ENCODE results near the gene CABLES2. TPM values are rescaled to one million over a fixed set of nuclear protein-coding genes. Genes with fewer than 3 reads are reported as not detected.

The CABLES2 gene
- total RNA-seq, 1 donor from 2014 or later, result 6.9 TPM

GRCh38 chr20:62439218-62439617 lies 32.1 kb upstream of the CABLES2 start:
- no peak for DNase-seq (ENCODE audit: low read depth)
- peaks cover 32% of the 10 kb centered on the region for H3K27me3 ChIP-seq (ENCODE audit: control insufficient read depth, insufficient read depth, low read length)
- H3K36me3 ChIP-seq (ENCODE audit: control insufficient read depth, insufficient read depth, low read length), result no peaks in the 10 kb centered on the region
- TF ChIP-seq, protein P1, sequence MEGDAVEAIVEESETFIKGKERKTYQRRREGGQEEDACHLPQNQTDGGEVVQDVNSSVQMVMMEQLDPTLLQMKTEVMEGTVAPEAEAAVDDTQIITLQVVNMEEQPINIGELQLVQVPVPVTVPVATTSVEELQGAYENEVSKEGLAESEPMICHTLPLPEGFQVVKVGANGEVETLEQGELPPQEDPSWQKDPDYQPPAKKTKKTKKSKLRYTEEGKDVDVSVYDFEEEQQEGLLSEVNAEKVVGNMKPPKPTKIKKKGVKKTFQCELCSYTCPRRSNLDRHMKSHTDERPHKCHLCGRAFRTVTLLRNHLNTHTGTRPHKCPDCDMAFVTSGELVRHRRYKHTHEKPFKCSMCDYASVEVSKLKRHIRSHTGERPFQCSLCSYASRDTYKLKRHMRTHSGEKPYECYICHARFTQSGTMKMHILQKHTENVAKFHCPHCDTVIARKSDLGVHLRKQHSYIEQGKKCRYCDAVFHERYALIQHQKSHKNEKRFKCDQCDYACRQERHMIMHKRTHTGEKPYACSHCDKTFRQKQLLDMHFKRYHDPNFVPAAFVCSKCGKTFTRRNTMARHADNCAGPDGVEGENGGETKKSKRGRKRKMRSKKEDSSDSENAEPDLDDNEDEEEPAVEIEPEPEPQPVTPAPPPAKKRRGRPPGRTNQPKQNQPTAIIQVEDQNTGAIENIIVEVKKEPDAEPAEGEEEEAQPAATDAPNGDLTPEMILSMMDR (IDR thresholded peaks at IDR 0.05; ENCODE audit: insufficient read depth, low read length, poor library complexity, severe bottlenecking), result no peak
- H3K4me3 ChIP-seq (ENCODE audit: low read depth, low read length), result no peak overlapping the region

DNA sequence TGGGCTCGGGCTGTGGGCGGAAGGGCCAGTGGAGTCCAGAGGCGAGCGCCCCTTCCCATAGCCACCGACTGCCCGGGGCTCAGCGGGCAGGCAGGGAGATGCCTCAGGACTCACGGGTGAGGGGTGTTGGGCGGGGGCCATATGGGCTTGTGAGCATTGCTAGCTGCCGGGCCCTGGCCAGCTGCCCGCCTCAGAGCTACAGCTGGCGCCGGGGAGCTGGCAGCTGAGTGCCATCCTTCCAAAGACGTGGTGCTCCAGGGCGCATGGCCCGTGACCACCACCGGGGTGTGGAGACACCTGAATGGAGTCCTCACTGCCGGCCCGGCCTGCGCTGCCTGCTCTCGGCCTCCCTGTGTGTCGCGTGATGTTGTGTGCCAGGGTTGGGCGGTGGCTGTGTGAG lies 30.8 kb upstream of the CABLES2 start:
- TF ChIP-seq, protein P1 (IDR thresholded peaks at IDR 0.05; ENCODE audit: insufficient read depth, low read length, poor library complexity, severe bottlenecking), result no peak
- H3K4me3 ChIP-seq (ENCODE audit: low read depth, low read length), result no peak overlapping the region
- DNase-seq (ENCODE audit: low read depth), result no peak
- peaks cover 43% of the 10 kb centered on the region for H3K27me3 ChIP-seq (ENCODE audit: control insufficient read depth, insufficient read depth, low read length)
- H3K36me3 ChIP-seq (ENCODE audit: control insufficient read depth, insufficient read depth, low read length), result no peaks in the 10 kb centered on the region

DNA sequence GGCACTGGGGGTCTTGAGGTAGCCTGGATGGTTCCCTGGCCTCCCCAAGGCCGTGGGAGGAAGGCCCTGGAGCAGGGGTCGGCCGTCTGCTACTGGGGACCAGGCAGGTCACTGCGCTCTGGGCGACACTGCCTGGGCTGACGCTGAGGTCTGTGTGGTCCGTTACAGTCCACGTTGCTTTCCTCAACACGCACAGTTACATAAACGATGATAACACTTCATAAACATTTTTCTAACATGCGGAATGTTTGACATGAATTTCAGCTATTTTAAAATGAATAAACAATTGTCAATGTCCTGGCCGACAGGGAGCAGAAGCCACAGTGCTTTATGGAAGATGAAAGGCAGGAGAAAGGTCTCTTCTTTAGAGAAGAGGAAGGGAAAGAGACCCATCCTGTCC lies 30.4 kb upstream of the CABLES2 start:
- TF ChIP-seq, protein P1 (IDR thresholded peaks at IDR 0.05; ENCODE audit: insufficient read depth, low read length, poor library complexity, severe bottlenecking), result no peak
- Histone ChIP-seq H3K27me3 (ENCODE audit: control insufficient read depth, insufficient read depth, low read length) (peaks cover 47% of the 10 kb centered on the region), H3K4me3 (ENCODE audit: low read depth, low read length) (no peak overlapping the region), H3K36me3 (ENCODE audit: control insufficient read depth, insufficient read depth, low read length) (no peaks in the 10 kb centered on the region)
- no peak for DNase-seq (ENCODE audit: low read depth)

DNA sequence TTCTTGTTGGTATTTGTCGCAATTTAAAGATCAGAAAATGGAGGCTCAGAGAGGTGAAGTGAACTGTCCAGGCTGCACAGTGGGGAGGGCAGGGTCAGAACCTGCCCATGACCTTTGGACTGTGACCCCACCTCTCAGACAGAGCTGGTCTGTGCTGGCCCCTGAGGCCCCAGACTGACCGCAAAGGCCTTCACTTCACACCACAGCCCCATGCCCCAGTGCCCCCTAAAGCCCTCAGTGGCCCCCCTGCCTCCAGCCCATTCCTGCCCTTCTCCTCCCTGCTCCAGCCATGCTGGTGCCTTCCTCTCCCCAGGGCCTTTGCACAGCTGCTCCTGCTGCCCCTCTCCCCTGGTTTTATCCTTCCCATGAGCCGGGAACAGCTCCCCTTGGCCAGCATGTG lies 29.6 kb upstream of the CABLES2 start:
- DNase-seq (ENCODE audit: low read depth), result no peak
- Histone ChIP-seq H3K27me3 (ENCODE audit: control insufficient read depth, insufficient read depth, low read length) (peaks cover 48% of the 10 kb centered on the region), H3K36me3 (ENCODE audit: control insufficient read depth, insufficient read depth, low read length) (no peaks in the 10 kb centered on the region), H3K4me3 (ENCODE audit: low read depth, low read length) (no peak overlapping the region)
- TF ChIP-seq, protein P1 (IDR thresholded peaks at IDR 0.05; ENCODE audit: insufficient read depth, low read length, poor library complexity, severe bottlenecking), result no peak

DNA sequence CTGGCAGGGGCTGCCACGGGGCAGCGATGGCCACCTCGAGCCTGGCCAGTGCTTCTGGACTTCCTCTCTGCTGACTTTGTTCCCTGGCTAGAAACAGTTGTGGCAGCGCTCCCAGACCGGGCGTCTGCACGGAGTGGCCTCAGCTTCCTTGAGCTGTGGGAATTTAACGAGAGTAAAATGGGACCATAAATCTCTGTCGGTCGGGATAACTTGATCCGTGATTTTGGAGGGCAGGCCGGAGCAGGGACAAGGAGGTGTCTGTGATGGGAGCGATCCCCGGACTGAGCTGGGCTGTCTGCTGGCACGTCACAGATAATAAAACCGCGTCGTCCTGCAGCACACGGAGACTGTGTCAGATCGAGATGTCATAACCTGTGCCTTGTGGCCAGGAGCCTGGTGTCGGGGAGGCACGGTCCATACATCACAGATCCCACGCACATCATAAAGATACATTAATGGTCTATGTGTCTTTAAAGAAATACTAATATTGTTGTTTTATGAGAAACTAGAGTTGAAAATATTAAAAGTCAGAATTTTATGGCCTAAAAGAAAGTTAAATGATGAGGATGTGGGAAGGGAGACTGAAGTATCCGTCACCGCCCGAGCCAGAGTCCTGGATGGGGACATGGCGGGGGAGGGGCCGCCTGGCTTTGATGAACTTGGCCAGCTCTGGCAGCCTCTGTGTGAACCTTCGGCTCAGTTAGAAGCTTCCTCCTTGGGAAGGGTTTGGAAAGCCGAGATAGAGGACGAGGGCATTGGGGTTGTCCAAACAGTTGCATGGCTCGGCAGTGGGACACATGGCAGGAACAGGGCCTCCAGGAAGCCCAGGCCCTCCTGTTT lies 26.8 kb upstream of the CABLES2 start:
- Histone ChIP-seq H3K4me3 (ENCODE audit: low read depth, low read length) (no peak overlapping the region), H3K36me3 (ENCODE audit: control insufficient read depth, insufficient read depth, low read length) (no peaks in the 10 kb centered on the region), H3K27me3 (ENCODE audit: control insufficient read depth, insufficient read depth, low read length) (peaks cover 47% of the 10 kb centered on the region)
- DNase-seq (ENCODE audit: low read depth), result no peak
- TF ChIP-seq, protein P1 (IDR thresholded peaks at IDR 0.05; ENCODE audit: insufficient read depth, low read length, poor library complexity, severe bottlenecking), result no peak
